ENCODE measurements around the gene SLC6A18. TPM values are rescaled to one million over a fixed set of nuclear protein-coding genes. Genes with fewer than 3 reads are reported as not detected.

SLC6A18 gene
- total RNA-seq, 1 donor from 2014 or later: not detected

- H3K9me3 ChIP-seq (ENCODE audit: insufficient read depth, low read depth, low read length): peaks cover 9% of the 10 kb centered on the region
- peaks cover 9% of the 10 kb centered on the region for H3K9me3 Mint-ChIP-seq (ENCODE audit: unreplicated experiment)
- no peaks in the 10 kb centered on the region for H3K79me2 ChIP-seq (ENCODE audit: insufficient read depth, low read length)
- H3K4me2 ChIP-seq (ENCODE audit: low read length): no peak overlapping the region
- no peaks in the 10 kb centered on the region for H3K27me3 ChIP-seq (ENCODE audit: insufficient read depth, low read length)
- H3K9ac ChIP-seq (ENCODE audit: low read length): no peak overlapping the region
- no peak overlapping the region for H3K4me3 Mint-ChIP-seq (ENCODE audit: unreplicated experiment)
- DNase-seq (ENCODE audit: low read depth) (no peak), FAIRE-seq (no peak)
- H3K4me1 Mint-ChIP-seq (ENCODE audit: low read depth, unreplicated experiment): no peaks in the 10 kb centered on the region
- no peak for TF ChIP-seq EZH2 (IDR thresholded peaks at IDR 0.05; ENCODE audit: insufficient read depth, low read length)
- TF ChIP-seq, protein P1, sequence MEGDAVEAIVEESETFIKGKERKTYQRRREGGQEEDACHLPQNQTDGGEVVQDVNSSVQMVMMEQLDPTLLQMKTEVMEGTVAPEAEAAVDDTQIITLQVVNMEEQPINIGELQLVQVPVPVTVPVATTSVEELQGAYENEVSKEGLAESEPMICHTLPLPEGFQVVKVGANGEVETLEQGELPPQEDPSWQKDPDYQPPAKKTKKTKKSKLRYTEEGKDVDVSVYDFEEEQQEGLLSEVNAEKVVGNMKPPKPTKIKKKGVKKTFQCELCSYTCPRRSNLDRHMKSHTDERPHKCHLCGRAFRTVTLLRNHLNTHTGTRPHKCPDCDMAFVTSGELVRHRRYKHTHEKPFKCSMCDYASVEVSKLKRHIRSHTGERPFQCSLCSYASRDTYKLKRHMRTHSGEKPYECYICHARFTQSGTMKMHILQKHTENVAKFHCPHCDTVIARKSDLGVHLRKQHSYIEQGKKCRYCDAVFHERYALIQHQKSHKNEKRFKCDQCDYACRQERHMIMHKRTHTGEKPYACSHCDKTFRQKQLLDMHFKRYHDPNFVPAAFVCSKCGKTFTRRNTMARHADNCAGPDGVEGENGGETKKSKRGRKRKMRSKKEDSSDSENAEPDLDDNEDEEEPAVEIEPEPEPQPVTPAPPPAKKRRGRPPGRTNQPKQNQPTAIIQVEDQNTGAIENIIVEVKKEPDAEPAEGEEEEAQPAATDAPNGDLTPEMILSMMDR (IDR thresholded peaks at IDR 0.05; ENCODE audit: insufficient read depth, low read depth, low read length): no peak
- H3K4me1 ChIP-seq (ENCODE audit: insufficient read depth, low read length): no peaks in the 10 kb centered on the region
- H2AFZ ChIP-seq (ENCODE audit: low read depth, low read length): no peak overlapping the region
- no peak overlapping the region for H3K4me3 ChIP-seq (ENCODE audit: insufficient read depth, low read depth, low read length)
- H3K36me3 ChIP-seq (ENCODE audit: insufficient read depth, low read length): no peaks in the 10 kb centered on the region
- H3K27me3 Mint-ChIP-seq (ENCODE audit: low read depth, unreplicated experiment): peaks cover 38% of the 10 kb centered on the region
- H4K20me1 ChIP-seq (ENCODE audit: insufficient read depth, low read length): no peaks in the 10 kb centered on the region
- H3K36me3 Mint-ChIP-seq (ENCODE audit: low read depth, unreplicated experiment): peaks cover 5% of the 10 kb centered on the region
- H3K27ac ChIP-seq (ENCODE audit: low read depth, low read length): no peak overlapping the region
- peak overlapping the region; percentile 47 for H3K27ac Mint-ChIP-seq (ENCODE audit: unreplicated experiment)
Measured at GRCh38 chr5:1216918-1217295, 8.3 kb upstream of the SLC6A18 start.

DNA sequence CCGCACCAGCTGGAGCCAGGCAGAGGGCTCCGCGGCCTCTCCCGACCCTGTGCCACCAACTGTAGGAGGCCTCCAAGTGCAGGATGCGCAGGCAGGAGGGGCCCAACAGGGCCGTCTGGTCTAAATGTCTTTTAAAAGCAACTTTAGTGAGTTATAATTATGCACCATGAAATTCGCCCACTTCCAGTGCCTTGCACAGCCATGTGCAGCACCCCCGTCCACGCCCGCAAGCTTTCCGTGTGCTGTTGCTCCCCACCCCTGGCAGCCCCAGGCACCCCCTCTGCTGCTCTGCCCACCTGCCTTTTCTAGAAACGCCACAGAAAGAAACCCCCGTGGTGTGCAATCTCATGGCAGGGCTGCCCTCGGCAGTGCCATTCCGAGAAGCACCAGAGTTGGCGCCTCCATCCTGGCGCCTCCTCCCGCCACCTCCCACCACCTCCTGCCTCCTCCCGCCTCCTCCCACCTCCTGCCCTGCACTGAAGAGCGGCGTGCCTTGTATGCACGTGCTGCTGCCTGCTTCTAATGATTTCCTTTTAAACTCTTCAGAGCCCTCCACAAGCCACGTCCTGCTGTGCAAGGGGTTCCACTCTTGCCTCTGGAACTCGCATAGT, 7.5 kb upstream of the SLC6A18 start:
- no peaks in the 10 kb centered on the region for H4K20me1 ChIP-seq (ENCODE audit: insufficient read depth, low read length)
- no peak overlapping the region for H3K9ac ChIP-seq (ENCODE audit: low read length)
- no peak overlapping the region for H3K27ac ChIP-seq (ENCODE audit: low read depth, low read length)
- no peaks in the 10 kb centered on the region for H3K79me2 ChIP-seq (ENCODE audit: insufficient read depth, low read length)
- H3K27me3 Mint-ChIP-seq (ENCODE audit: low read depth, unreplicated experiment): peaks cover 38% of the 10 kb centered on the region
- no peaks in the 10 kb centered on the region for H3K4me1 Mint-ChIP-seq (ENCODE audit: low read depth, unreplicated experiment)
- H3K27me3 ChIP-seq (ENCODE audit: insufficient read depth, low read length): no peaks in the 10 kb centered on the region
- H3K9me3 ChIP-seq (ENCODE audit: insufficient read depth, low read depth, low read length): peaks cover 17% of the 10 kb centered on the region
- H3K27ac Mint-ChIP-seq (ENCODE audit: unreplicated experiment): no peak overlapping the region
- no peak for FAIRE-seq
- no peak overlapping the region for H3K4me2 ChIP-seq (ENCODE audit: low read length)
- H3K36me3 ChIP-seq (ENCODE audit: insufficient read depth, low read length): no peaks in the 10 kb centered on the region
- no peak for DNase-seq (ENCODE audit: low read depth)
- no peak overlapping the region for H3K4me3 ChIP-seq (ENCODE audit: insufficient read depth, low read depth, low read length)
- no peak overlapping the region for H2AFZ ChIP-seq (ENCODE audit: low read depth, low read length)
- no peaks in the 10 kb centered on the region for H3K4me1 ChIP-seq (ENCODE audit: insufficient read depth, low read length)
- no peak overlapping the region for H3K4me3 Mint-ChIP-seq (ENCODE audit: unreplicated experiment)
- H3K9me3 Mint-ChIP-seq (ENCODE audit: unreplicated experiment): peaks cover 9% of the 10 kb centered on the region
- TF ChIP-seq, protein P1 (IDR thresholded peaks at IDR 0.05; ENCODE audit: insufficient read depth, low read depth, low read length): no peak
- no peak for TF ChIP-seq EZH2 (IDR thresholded peaks at IDR 0.05; ENCODE audit: insufficient read depth, low read length)
- peaks cover 5% of the 10 kb centered on the region for H3K36me3 Mint-ChIP-seq (ENCODE audit: low read depth, unreplicated experiment)

GRCh38 chr5:1218351-1219080, 6.7 kb upstream of the SLC6A18 start:
- H3K27ac ChIP-seq (ENCODE audit: low read depth, low read length): no peak overlapping the region
- H3K9me3 ChIP-seq (ENCODE audit: insufficient read depth, low read depth, low read length): peaks cover 17% of the 10 kb centered on the region
- TF ChIP-seq EZH2 (IDR thresholded peaks at IDR 0.05; ENCODE audit: insufficient read depth, low read length): no peak
- TF ChIP-seq, protein P1 (IDR thresholded peaks at IDR 0.05; ENCODE audit: insufficient read depth, low read depth, low read length): no peak
- FAIRE-seq: no peak
- H3K4me1 Mint-ChIP-seq (ENCODE audit: low read depth, unreplicated experiment): no peaks in the 10 kb centered on the region
- H3K27ac Mint-ChIP-seq (ENCODE audit: unreplicated experiment): no peak overlapping the region
- no peak overlapping the region for H3K4me3 Mint-ChIP-seq (ENCODE audit: unreplicated experiment)
- H3K9ac ChIP-seq (ENCODE audit: low read length): no peak overlapping the region
- no peaks in the 10 kb centered on the region for H3K4me1 ChIP-seq (ENCODE audit: insufficient read depth, low read length)
- H2AFZ ChIP-seq (ENCODE audit: low read depth, low read length): no peak overlapping the region
- no peaks in the 10 kb centered on the region for H3K79me2 ChIP-seq (ENCODE audit: insufficient read depth, low read length)
- peaks cover 41% of the 10 kb centered on the region for H3K27me3 Mint-ChIP-seq (ENCODE audit: low read depth, unreplicated experiment)
- H3K4me2 ChIP-seq (ENCODE audit: low read length): no peak overlapping the region
- no peak overlapping the region for H3K4me3 ChIP-seq (ENCODE audit: insufficient read depth, low read depth, low read length)
- DNase-seq (ENCODE audit: low read depth): no peak
- H4K20me1 ChIP-seq (ENCODE audit: insufficient read depth, low read length): no peaks in the 10 kb centered on the region
- peaks cover 5% of the 10 kb centered on the region for H3K36me3 Mint-ChIP-seq (ENCODE audit: low read depth, unreplicated experiment)
- H3K9me3 Mint-ChIP-seq (ENCODE audit: unreplicated experiment): peaks cover 9% of the 10 kb centered on the region
- H3K27me3 ChIP-seq (ENCODE audit: insufficient read depth, low read length): no peaks in the 10 kb centered on the region
- no peaks in the 10 kb centered on the region for H3K36me3 ChIP-seq (ENCODE audit: insufficient read depth, low read length)
